Measurements from ENCODE around the gene FBXO28.
"Not testable (repeated sequence)": the region's sequence is repeated elsewhere in the genome, so short reads cannot be mapped to it uniquely, and the experiment has no call there.

Gene FBXO28, protein sequence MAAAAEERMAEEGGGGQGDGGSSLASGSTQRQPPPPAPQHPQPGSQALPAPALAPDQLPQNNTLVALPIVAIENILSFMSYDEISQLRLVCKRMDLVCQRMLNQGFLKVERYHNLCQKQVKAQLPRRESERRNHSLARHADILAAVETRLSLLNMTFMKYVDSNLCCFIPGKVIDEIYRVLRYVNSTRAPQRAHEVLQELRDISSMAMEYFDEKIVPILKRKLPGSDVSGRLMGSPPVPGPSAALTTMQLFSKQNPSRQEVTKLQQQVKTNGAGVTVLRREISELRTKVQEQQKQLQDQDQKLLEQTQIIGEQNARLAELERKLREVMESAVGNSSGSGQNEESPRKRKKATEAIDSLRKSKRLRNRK

DNA sequence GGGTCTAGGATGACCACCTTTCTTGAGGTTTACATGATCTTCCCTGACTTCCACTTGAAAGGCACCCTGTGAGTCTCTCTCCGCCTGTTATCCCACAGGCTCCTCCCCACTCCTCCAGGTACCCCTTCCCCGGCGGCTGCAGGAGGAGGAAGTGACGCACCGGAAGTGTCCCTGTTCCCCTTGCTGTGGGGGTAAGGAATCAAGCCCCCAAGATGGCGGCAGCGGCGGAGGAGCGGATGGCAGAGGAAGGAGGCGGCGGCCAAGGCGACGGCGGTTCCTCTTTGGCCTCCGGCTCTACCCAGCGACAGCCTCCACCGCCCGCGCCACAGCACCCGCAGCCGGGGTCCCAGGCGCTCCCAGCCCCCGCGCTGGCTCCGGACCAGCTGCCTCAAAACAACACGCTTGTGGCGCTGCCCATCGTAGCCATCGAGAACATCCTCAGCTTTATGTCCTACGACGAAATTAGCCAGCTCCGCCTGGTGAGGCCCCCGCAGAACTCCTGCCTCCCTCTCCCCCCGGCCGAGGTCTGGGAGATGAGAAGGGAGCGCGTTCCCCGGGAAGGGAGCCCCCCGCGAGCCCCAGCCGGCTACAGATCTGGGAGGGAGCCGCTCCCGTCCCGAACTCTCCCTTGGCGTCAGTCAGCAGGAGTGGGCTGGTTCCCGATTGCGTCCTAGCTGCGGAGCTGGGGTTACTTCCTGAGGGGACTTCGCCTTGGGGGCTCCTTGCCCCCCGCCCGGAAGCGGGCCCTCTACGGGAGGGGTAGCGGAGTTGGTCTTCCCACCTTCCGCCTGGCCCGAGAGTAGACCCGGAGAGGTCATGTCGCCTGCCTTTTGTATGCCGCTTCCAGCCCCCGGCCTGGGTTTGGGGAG, at the start of gene FBXO28:
FBXO28 (plus strand) TSS at position 194 of the 869 bp plus-strand sequence; CDS start at position 213, 19 bp downstream.
- Histone ChIP-seq H3K27ac (ENCODE audit: low read length) (peak within 1 kb of the TSS; percentile 91), H3K4me3 (ENCODE audit: low read length) (peak within 1 kb of the TSS; percentile 92), H3K4me1 (ENCODE audit: insufficient read depth, low read length) (peaks cover 20% of the 10 kb centered on the region), H3K36me3 (ENCODE audit: insufficient read depth, low read depth, low read length) (peaks cover 13% of the 10 kb centered on the region), H3K9ac (ENCODE audit: low read depth, low read length) (peak within 1 kb of the TSS; percentile 92), H3K27me3 (ENCODE audit: insufficient read depth, low read length) (no peaks in the 10 kb centered on the region), H3K9me3 (ENCODE audit: insufficient read depth, low read depth, low read length) (no peaks in the 10 kb centered on the region)

DNA sequence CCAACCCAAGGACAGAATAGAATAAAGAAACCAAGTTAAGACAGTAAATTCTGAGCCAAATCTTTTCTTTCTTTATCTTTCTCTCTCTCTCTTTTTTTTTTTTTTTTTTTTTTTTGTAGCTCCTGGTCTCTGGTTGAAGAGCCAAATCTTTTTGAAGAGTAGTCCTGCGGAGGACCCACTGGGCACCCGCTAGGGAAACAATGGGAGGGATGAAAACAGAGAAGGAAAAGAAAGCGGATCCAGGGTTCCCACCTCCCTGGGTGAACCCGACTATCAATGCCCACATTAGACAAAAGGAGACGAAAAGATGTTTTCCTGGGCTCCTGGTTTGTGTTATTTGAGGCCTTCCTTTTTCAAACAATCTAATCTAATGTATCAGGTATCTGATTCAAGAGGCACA, 49.8 kb upstream of the FBXO28 start:
- Histone ChIP-seq H3K4me1 (ENCODE audit: insufficient read depth, low read length) (peaks cover 12% of the 10 kb centered on the region; the same call in 1 of the 2 replicates), H3K27me3 (ENCODE audit: insufficient read depth, low read length) (no peaks in the 10 kb centered on the region), H3K9ac (ENCODE audit: low read depth, low read length) (no peak overlapping the region), H3K4me3 (ENCODE audit: low read length) (peak overlapping the region; percentile 5; the same call in 1 of the 2 replicates), H3K36me3 (ENCODE audit: insufficient read depth, low read depth, low read length) (no peaks in the 10 kb centered on the region), H3K27ac (ENCODE audit: low read length) (no peak overlapping the region), H3K9me3 (ENCODE audit: insufficient read depth, low read depth, low read length) (no peaks in the 10 kb centered on the region)

DNA sequence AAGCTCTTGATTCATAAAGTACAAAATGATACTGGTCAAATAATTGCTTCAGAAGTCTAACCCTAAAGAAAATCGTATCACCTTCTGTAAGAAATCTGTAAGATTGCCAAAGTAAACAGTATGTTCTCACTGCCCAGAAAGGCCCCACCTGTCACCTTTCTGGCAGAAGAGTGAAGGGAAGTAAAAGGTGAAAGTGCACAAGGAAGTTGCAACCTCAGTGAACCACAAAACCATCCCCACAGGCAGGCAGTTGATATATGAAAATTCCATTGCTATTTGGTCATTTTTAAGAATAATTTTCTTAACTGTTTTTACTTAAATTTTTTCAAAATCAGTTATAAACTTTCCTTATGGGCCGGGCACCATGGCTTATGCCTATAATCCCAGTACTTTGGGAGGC, 48.5 kb upstream of the FBXO28 start:
- no peak overlapping the region for H3K9ac ChIP-seq (ENCODE audit: low read depth, low read length)
- no peak overlapping the region for H3K4me3 ChIP-seq (ENCODE audit: low read length)
- H3K27me3 ChIP-seq (ENCODE audit: insufficient read depth, low read length): no peaks in the 10 kb centered on the region
- H3K27ac ChIP-seq (ENCODE audit: low read length): no peak overlapping the region
- no peaks in the 10 kb centered on the region for H3K36me3 ChIP-seq (ENCODE audit: insufficient read depth, low read depth, low read length)
- no peaks in the 10 kb centered on the region for H3K9me3 ChIP-seq (ENCODE audit: insufficient read depth, low read depth, low read length)
- peaks cover 12% of the 10 kb centered on the region; the same call in 1 of the 2 replicates for H3K4me1 ChIP-seq (ENCODE audit: insufficient read depth, low read length)

DNA sequence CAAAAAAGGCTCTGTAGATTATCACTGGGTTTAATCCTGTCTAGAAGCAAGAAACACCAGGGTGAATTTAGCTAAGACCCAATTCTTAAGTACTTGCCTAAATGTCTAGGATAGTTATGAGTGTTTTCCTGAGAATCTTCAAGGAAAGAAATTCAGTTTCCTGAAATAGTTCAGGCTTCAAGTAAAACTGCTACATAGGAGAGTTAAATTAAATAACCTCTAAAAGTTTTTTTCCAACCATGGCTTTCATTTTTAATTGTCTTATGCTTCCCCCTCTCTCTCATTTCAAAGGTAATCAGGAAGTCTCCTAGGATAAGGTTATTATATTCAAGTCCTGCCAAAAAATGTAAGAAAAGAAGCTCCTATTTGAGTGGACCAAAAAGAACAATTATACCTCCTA, 46.7 kb upstream of the FBXO28 start:
- Histone ChIP-seq H3K9me3 (ENCODE audit: insufficient read depth, low read depth, low read length) (no peaks in the 10 kb centered on the region), H3K4me3 (ENCODE audit: low read length) (no peak overlapping the region), H3K27me3 (ENCODE audit: insufficient read depth, low read length) (no peaks in the 10 kb centered on the region), H3K4me1 (ENCODE audit: insufficient read depth, low read length) (peaks cover 12% of the 10 kb centered on the region; the same call in 1 of the 2 replicates), H3K9ac (ENCODE audit: low read depth, low read length) (no peak overlapping the region), H3K27ac (ENCODE audit: low read length) (no peak overlapping the region), H3K36me3 (ENCODE audit: insufficient read depth, low read depth, low read length) (no peaks in the 10 kb centered on the region)

DNA sequence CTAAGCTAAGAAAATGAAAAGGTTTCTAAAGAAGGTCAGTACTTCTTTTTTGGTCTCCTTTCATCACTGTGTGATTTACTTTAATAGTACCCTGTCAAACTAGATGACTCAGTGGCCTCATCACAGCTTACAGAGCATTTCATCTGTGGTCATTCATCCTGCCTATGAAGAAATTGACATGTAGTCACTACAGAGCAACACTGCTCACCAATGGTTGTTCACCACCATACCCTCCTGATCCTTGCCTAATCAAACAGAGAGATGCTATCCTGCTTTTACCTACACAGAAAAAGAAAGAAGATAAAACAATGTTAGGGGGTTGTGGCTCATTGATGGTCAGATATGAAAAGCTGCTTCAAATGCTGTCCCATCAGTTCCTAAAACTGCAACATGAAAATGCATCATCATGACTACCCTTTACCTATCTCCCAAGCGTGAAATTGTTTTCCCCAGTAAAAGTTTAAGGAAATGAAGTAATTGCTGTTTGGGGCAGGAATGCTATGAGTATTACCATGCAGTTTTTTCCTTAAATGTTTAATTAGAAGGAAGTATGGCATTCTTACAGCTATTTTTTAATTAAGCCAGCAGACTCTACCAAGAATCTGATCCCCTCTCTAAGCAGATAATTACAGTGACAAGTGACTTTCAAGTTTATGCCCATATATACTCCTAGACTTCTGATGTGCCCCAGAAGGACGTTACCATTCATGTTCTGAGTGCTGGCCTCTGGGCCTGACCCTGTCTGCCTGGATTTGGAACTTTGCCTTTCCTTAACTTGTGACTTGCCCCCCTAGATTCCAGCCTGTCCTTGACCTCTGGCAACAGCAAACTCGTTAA, 46.1 kb upstream of the FBXO28 start:
- Histone ChIP-seq H3K36me3 (ENCODE audit: insufficient read depth, low read depth, low read length) (no peaks in the 10 kb centered on the region), H3K27ac (ENCODE audit: low read length) (no peak overlapping the region), H3K9me3 (ENCODE audit: insufficient read depth, low read depth, low read length) (no peaks in the 10 kb centered on the region), H3K4me1 (ENCODE audit: insufficient read depth, low read length) (peaks cover 12% of the 10 kb centered on the region; the same call in 1 of the 2 replicates), H3K9ac (ENCODE audit: low read depth, low read length) (no peak overlapping the region), H3K27me3 (ENCODE audit: insufficient read depth, low read length) (no peaks in the 10 kb centered on the region), H3K4me3 (ENCODE audit: low read length) (no peak overlapping the region)

DNA sequence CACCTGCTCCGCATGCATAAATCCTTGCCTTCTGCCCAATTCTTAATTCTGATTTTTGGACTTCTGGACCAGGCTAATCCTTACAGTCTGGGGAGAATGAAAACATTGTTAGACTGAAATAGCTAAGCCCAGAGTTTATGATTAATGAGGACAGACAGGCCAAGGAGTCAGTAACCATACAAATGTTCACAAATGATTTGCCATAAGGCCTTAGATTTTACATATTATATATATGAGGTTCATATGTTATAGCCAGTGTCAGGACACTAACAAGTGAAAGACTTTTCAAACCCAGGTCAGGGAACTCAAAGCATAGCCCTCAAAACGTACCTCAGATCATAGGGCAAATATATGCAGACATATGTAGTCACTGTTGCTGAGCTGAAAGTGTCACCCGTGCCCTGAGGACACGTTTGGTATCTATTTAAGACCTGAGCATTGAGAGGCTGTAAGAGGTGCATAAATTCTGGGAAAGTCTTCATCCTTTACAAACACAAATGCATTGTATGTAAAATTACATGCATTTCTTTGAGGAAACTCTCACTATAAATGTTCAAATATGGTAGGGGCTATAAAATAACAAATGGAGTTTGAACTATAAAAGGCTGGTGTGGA, 45.3 kb upstream of the FBXO28 start:
- Histone ChIP-seq H3K4me3 (ENCODE audit: low read length) (no peak overlapping the region), H3K9me3 (ENCODE audit: insufficient read depth, low read depth, low read length) (no peaks in the 10 kb centered on the region), H3K4me1 (ENCODE audit: insufficient read depth, low read length) (peaks cover 11% of the 10 kb centered on the region; the same call in 1 of the 2 replicates), H3K9ac (ENCODE audit: low read depth, low read length) (no peak overlapping the region), H3K36me3 (ENCODE audit: insufficient read depth, low read depth, low read length) (no peaks in the 10 kb centered on the region), H3K27me3 (ENCODE audit: insufficient read depth, low read length) (no peaks in the 10 kb centered on the region), H3K27ac (ENCODE audit: low read length) (no peak overlapping the region)

DNA sequence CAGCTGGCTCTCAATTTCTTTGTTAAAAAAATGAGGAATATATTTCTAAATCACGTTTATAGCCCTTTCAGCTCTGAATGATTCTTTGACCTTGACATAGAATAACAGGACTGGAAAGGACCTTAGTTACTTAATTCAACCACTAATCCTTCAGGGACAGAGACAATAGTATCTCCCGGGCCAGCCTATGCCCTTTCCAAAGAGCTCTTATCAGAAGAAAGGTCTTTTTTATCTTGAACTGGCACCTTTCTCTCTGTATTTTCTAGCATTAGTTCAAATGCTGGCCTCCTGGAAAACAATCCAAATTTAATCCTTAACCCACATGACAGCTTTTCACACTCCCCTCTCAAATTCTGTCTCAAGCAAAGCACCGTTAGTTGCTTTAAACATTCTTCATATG, 44.8 kb upstream of the FBXO28 start:
- Histone ChIP-seq H3K4me3 (ENCODE audit: low read length) (no peak overlapping the region), H3K9ac (ENCODE audit: low read depth, low read length) (no peak overlapping the region), H3K9me3 (ENCODE audit: insufficient read depth, low read depth, low read length) (no peaks in the 10 kb centered on the region), H3K27me3 (ENCODE audit: insufficient read depth, low read length) (no peaks in the 10 kb centered on the region), H3K4me1 (ENCODE audit: insufficient read depth, low read length) (peaks cover 7% of the 10 kb centered on the region; the same call in 1 of the 2 replicates), H3K36me3 (ENCODE audit: insufficient read depth, low read depth, low read length) (no peaks in the 10 kb centered on the region), H3K27ac (ENCODE audit: low read length) (no peak overlapping the region)

DNA sequence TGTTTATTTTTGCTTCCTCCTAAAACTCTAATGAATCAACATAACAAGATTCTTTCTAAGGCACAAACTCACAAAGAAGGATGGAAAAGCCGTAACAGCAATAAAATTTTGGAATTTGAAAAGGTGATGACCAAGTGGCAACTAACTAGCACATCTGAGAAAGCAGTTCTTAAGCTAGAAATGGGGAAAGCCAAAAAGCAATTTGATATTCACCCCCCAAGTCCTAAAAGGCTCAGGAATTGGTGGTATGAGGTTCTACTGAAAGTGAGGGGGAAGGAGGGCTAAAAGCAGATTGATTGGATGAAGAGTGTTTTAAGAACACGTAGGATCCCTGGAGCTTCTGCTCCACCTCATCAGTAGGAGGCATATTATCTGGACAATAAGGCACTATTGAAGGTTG, 43.4 kb upstream of the FBXO28 start:
- H3K4me3 ChIP-seq (ENCODE audit: low read length): no peak overlapping the region
- H3K9me3 ChIP-seq (ENCODE audit: insufficient read depth, low read depth, low read length): no peaks in the 10 kb centered on the region
- H3K36me3 ChIP-seq (ENCODE audit: insufficient read depth, low read depth, low read length): no peaks in the 10 kb centered on the region
- no peaks in the 10 kb centered on the region for H3K4me1 ChIP-seq (ENCODE audit: insufficient read depth, low read length)
- no peak overlapping the region for H3K9ac ChIP-seq (ENCODE audit: low read depth, low read length)
- no peaks in the 10 kb centered on the region for H3K27me3 ChIP-seq (ENCODE audit: insufficient read depth, low read length)
- no peak overlapping the region for H3K27ac ChIP-seq (ENCODE audit: low read length)

DNA sequence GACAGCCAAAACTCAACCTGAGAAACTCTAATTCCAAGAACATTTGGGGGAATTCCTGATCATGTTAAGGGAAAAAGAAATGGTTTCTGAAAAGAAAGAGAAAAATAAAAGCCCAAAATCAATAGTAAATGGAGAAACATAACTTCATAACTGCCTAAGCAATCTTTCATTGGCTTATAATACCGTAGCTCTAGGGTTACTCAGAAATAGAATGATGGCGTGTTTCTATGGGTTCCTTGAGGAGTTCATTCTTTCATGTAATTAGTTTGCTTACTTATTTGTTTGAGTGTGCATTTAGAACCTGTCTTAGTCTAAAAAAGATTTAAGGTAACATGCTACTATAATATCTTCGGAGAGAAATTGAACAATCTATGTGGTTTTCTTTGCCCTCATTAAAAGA, 37.5 kb upstream of the FBXO28 start:
- Histone ChIP-seq H3K27me3 (ENCODE audit: insufficient read depth, low read length) (no peaks in the 10 kb centered on the region), H3K36me3 (ENCODE audit: insufficient read depth, low read depth, low read length) (no peaks in the 10 kb centered on the region), H3K9ac (ENCODE audit: low read depth, low read length) (no peak overlapping the region), H3K27ac (ENCODE audit: low read length) (no peak overlapping the region), H3K9me3 (ENCODE audit: insufficient read depth, low read depth, low read length) (no peaks in the 10 kb centered on the region), H3K4me1 (ENCODE audit: insufficient read depth, low read length) (no peaks in the 10 kb centered on the region), H3K4me3 (ENCODE audit: low read length) (no peak overlapping the region)

DNA sequence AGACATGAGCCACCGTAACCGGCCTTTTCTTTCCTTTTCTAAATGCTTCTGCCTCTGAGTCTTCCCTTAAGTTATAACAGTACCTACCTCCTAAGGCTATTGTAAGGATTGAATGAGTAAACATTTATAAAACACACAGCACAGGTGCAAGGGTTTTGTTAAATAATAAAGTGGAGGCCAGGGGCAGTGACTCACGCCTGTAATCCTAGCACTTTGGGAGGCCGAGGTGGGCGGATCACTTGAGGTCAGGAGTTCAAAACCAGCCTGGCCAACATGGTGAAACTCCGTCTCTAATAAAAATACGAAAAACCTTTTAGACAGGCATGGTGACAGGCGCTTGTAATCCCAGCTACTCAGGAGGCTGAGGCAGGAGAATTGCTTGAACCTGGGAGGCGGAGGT, 34.3 kb upstream of the FBXO28 start:
- not testable (repeated sequence) for H3K9me3 ChIP-seq (ENCODE audit: insufficient read depth, low read depth, low read length); H3K27ac ChIP-seq (ENCODE audit: low read length); H3K27me3 ChIP-seq (ENCODE audit: insufficient read depth, low read length); H3K36me3 ChIP-seq (ENCODE audit: insufficient read depth, low read depth, low read length); H3K9ac ChIP-seq (ENCODE audit: low read depth, low read length); H3K4me1 ChIP-seq (ENCODE audit: insufficient read depth, low read length); H3K4me3 ChIP-seq (ENCODE audit: low read length)
